ENCODE measurements around the gene MYO9B.

- TF ChIP-seq CTCF (IDR thresholded peaks at IDR 0.05; ENCODE audit: insufficient read depth, low read length, poor library complexity, severe bottlenecking), result no peak
- TF ChIP-seq EZH2phosphoT487 (conservative IDR thresholded peaks at IDR 0.05; ENCODE audit: low read length), result no peak
These were observed 143.7 kb downstream of the MYO9B start for GRCh38 chr19:17219286-17219685.
